Measurements from ENCODE around the gene CHRNA4.

CHRNA4 gene

DNA sequence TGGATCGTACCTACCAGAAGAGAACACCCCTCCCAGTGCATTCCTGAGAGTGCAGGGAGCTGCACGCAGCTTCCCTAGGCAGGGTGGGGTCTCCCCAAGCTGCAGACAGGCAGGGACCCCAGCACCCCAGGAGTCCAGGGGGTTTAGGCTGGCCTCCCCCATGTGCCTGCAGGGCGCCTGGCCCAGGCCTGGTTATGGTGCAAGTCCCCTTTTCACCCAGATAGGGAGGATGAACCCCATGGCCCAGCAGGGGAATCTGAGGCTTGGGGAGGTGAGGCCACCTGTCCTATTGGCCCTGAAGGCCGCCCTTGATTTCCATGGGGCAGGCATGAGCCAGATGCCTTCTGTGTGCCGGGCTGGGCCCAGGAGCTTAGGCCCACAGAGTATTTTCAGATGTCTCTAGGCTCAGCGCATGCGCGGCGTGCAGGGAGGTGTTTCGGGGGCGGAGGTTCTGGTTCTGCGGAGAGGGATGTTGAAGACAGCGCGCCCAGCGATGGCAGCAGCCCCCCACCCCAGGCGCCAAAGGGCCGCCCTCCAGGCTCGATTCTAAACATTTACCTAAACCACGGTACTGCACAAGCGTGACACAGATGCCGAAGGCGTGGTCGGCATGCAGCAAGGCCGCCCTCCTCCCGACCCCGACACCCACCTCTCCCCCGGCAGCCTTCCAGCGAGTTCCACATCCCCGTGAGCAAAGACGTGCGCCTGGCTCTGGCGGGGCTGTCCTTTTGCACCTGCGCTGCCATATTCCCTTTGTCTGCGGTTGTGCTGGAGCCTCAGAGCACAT is 38.8 kb downstream of the CHRNA4 start:
- no peak overlapping the region for H3K9ac ChIP-seq (ENCODE audit: low read depth, low read length)
- H3K4me1 ChIP-seq (ENCODE audit: control insufficient read depth, insufficient read depth, low read length) = no peaks in the 10 kb centered on the region
- no peaks in the 10 kb centered on the region for H3K36me3 ChIP-seq (ENCODE audit: control insufficient read depth, insufficient read depth, low read length)
- H3K27me3 ChIP-seq (ENCODE audit: control insufficient read depth, insufficient read depth, low read length) = no peaks in the 10 kb centered on the region
- H3K4me3 ChIP-seq (ENCODE audit: low read depth, low read length) = no peak overlapping the region
- H3K9me3 ChIP-seq (ENCODE audit: control insufficient read depth, insufficient read depth, low read length) = no peaks in the 10 kb centered on the region

DNA sequence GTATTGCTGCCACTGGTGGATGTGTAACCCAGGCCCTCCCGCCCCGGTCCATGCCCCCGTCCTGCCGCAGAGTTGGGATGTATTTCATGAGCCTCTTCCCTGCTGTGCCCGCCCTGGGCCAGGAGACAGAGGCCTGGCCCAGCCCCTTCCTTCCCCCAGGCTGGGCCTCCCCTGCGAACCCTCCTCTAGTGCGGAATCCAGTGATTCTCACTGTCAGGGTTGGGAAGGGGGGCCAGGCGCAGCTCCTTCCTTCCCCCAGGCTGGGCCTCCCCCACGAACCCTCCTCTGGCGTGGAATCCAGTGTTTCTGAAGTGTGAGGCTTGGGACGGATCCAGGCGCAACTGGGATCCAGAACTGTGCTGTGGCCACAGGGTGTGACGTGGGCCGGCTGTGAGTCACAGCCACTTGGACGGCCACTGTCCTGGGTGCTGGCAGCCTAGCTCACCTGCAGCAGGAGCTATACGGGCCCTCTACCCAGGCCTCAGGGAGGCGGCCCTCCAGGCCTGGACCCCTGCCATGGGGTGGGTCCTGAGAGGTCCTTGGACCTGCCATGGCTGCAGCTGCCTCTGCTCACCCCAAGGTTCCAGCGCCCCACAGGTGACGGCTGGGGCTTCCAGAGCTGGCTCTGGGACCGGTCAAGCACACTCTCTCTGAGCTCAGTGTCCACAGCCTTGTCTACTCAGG is 39.9 kb downstream of the CHRNA4 start:
- Histone ChIP-seq H3K9me3 (ENCODE audit: control insufficient read depth, insufficient read depth, low read length) (no peaks in the 10 kb centered on the region), H3K4me1 (ENCODE audit: control insufficient read depth, insufficient read depth, low read length) (no peaks in the 10 kb centered on the region), H3K36me3 (ENCODE audit: control insufficient read depth, insufficient read depth, low read length) (no peaks in the 10 kb centered on the region), H3K27me3 (ENCODE audit: control insufficient read depth, insufficient read depth, low read length) (no peaks in the 10 kb centered on the region), H3K4me3 (ENCODE audit: low read depth, low read length) (no peak overlapping the region), H3K9ac (ENCODE audit: low read depth, low read length) (no peak overlapping the region)

DNA sequence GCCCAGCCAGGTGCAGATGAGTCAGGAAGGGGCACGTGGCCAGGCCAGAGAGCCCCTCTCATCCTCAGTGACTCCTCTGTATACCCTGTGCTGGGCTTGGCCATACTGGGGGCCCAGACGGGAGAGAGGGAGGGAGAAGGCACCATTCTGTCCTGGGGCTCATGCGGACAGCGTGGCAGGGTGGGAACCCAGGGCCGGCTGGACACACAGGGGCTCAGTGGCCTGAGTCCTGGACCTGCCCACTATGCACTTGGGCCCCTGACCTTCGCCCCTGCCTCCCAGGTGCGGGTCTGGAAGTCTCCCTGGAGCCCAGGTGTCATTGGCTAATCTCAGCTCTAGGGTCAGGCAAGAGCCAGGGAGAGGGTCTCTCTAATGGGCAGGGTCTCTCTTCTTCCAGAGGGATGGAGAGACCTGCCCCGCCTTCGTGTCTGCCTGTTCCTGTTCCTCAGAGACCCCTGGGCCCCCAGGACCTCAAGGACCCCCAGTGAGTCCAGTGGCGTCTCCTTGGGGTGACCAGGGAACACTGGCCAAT is 40.5 kb downstream of the CHRNA4 start:
- Histone ChIP-seq H3K9ac (ENCODE audit: low read depth, low read length) (no peak overlapping the region), H3K27me3 (ENCODE audit: control insufficient read depth, insufficient read depth, low read length) (no peaks in the 10 kb centered on the region), H3K4me1 (ENCODE audit: control insufficient read depth, insufficient read depth, low read length) (no peaks in the 10 kb centered on the region)

DNA sequence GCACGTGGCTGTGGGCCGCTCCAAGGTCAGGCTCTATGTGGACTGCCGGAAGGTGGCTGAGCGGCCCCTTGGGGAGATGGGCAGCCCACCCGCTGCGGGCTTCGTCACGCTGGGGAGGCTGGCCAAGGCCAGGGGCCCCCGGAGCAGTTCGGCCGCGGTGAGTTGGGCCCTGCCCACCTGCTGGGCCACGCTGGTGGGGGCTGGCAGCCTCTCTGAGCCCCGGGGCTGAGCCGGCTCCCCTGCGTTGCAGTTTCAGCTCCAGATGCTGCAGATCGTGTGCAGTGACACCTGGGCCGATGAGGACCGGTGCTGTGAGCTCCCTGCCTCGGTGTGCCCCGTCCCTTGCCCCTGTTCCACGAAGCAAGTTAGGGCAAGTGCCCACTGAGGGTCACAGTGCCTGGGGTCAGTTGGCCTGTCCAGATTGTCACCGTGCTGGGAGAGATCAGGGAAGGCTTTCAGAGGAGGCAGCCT is 41.1 kb downstream of the CHRNA4 start:
- no peaks in the 10 kb centered on the region for H3K4me1 ChIP-seq (ENCODE audit: control insufficient read depth, insufficient read depth, low read length)
- no peaks in the 10 kb centered on the region for H3K9me3 ChIP-seq (ENCODE audit: control insufficient read depth, insufficient read depth, low read length)
- H3K9ac ChIP-seq (ENCODE audit: low read depth, low read length) = no peak overlapping the region
- H3K4me3 ChIP-seq (ENCODE audit: low read depth, low read length) = no peak overlapping the region
- no peaks in the 10 kb centered on the region for H3K27me3 ChIP-seq (ENCODE audit: control insufficient read depth, insufficient read depth, low read length)
- H3K36me3 ChIP-seq (ENCODE audit: control insufficient read depth, insufficient read depth, low read length) = no peaks in the 10 kb centered on the region

More for the DNA sequence above, 40.5 kb downstream of the CHRNA4 start:
- H3K36me3 ChIP-seq (ENCODE audit: control insufficient read depth, insufficient read depth, low read length) = no peaks in the 10 kb centered on the region
- no peaks in the 10 kb centered on the region for H3K9me3 ChIP-seq (ENCODE audit: control insufficient read depth, insufficient read depth, low read length)
- no peak overlapping the region for H3K4me3 ChIP-seq (ENCODE audit: low read depth, low read length)

DNA sequence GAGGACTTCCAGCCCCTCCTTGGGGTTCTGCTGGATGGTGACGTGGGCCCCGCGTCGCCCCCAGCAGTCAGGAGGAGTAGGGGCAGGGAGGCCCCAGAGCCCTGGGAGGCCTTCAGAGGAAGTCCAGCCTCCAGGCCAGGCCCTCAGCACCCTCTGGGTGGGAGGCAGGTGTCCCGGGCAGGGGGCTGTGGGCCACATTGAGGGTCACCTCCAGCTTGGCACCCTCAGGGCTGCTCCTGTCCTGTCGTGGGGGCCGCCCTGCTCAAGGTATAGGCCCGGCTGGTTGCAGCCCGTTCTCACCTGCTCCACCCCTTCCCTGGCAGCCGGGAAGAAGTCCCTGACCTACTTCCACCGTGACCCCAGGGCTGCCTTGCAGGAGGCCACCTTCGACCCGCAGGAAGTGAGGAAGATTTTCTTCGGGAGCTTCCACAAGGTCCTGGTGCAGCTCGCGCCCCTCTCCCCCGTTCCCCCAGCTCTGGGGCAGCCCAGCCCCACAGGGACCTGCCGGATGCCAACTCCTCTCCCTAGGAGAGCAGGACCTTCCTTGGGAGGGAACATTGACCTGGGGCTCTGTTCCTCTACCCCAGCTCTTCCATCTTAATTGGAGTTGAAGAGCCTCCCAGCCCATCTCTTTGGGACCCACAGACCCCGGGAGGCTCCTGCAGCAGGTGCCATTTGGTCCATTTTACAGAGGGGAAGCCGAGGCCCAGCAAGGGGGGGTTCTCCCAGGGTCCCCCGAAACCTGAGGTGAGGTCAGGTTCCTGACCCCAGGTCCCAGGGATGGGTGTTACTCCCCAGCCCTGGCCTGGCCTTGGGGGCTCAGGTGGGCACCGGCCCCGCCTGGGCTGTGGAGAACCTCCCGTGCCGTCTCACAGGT is 41.7 kb downstream of the CHRNA4 start:
- no peaks in the 10 kb centered on the region for H3K9me3 ChIP-seq (ENCODE audit: control insufficient read depth, insufficient read depth, low read length)
- no peak overlapping the region for H3K9ac ChIP-seq (ENCODE audit: low read depth, low read length)
- no peaks in the 10 kb centered on the region for H3K36me3 ChIP-seq (ENCODE audit: control insufficient read depth, insufficient read depth, low read length)
- H3K27me3 ChIP-seq (ENCODE audit: control insufficient read depth, insufficient read depth, low read length) = no peaks in the 10 kb centered on the region
- H3K4me3 ChIP-seq (ENCODE audit: low read depth, low read length) = no peak overlapping the region
- H3K4me1 ChIP-seq (ENCODE audit: control insufficient read depth, insufficient read depth, low read length) = no peaks in the 10 kb centered on the region

DNA sequence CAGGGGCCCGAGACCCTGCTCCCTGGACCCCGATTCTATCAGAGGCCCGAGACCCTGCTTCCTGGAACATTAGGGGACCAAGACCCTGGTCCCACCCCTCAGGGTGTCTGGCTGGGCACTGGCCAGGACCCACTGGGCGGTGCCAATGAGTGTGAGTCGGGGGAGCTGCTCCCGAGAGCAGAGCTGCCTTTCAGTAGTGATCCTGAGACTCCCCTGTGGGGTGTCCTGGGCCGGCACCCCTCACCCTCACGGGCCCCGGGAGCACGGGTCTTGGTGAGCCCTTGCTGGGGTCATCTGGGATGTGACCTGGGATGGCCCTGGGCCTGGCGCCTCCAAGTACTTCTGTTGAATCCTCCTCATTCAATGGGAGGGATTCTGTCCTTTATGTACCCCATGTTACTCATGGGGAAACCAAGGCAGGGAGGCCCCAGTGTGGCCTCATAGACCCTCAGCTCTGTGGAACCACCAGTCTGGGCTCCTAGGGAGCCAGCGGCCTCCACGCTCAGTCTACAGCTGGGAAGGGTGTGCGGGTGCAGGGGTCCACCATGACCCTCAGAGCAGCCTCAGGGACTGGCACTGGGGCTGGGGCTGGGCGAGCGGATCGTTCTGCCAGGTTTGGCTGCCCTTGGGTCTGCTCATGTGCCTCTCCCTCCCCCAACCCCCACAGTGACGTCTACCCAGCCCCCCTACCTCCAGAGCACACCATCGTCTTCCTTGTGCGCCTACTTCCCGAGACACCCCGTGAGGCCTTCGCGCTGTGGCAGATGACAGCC is 42.6 kb downstream of the CHRNA4 start:
- Histone ChIP-seq H3K9me3 (ENCODE audit: control insufficient read depth, insufficient read depth, low read length) (no peaks in the 10 kb centered on the region), H3K36me3 (ENCODE audit: control insufficient read depth, insufficient read depth, low read length) (no peaks in the 10 kb centered on the region), H3K4me3 (ENCODE audit: low read depth, low read length) (no peak overlapping the region), H3K9ac (ENCODE audit: low read depth, low read length) (no peak overlapping the region), H3K4me1 (ENCODE audit: control insufficient read depth, insufficient read depth, low read length) (no peaks in the 10 kb centered on the region), H3K27me3 (ENCODE audit: control insufficient read depth, insufficient read depth, low read length) (no peaks in the 10 kb centered on the region)

DNA sequence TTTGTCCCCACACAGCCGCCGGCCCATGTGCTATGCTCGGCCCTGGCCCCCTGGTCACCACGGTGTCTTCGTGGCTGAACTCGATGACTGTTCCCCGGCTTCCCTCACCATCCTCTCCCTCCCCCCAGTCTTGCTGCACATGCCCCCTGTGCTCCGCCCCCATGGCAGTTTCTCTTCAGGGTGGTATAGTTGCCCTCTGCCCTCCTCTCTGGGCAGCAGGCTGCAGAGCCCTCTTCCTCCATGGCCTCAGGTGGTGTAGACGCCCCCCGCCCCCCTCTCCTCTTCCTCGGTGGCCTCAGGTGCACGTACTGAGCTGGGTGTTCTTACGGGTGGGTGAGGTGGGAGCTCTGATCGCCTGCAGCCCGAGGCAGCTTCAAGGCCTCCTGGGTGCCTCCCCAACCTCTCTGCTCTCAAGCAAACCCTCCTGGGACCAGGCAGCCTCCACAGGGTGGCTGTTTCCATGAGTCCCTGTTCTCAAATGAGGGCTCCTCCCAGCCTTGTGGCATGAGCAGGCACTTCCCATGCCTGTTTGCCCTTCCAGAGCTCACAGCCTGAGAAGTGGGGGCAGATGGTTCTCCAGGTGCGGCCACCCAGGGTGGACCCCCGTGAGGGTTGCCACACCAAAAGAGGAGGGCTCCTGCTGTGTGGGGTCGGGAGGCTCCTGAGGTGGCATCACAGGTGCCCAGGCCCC is 43.4 kb downstream of the CHRNA4 start:
- Histone ChIP-seq H3K4me1 (ENCODE audit: control insufficient read depth, insufficient read depth, low read length) (no peaks in the 10 kb centered on the region), H3K9me3 (ENCODE audit: control insufficient read depth, insufficient read depth, low read length) (no peaks in the 10 kb centered on the region), H3K4me3 (ENCODE audit: low read depth, low read length) (no peak overlapping the region), H3K27me3 (ENCODE audit: control insufficient read depth, insufficient read depth, low read length) (no peaks in the 10 kb centered on the region), H3K36me3 (ENCODE audit: control insufficient read depth, insufficient read depth, low read length) (no peaks in the 10 kb centered on the region), H3K9ac (ENCODE audit: low read depth, low read length) (no peak overlapping the region)

DNA sequence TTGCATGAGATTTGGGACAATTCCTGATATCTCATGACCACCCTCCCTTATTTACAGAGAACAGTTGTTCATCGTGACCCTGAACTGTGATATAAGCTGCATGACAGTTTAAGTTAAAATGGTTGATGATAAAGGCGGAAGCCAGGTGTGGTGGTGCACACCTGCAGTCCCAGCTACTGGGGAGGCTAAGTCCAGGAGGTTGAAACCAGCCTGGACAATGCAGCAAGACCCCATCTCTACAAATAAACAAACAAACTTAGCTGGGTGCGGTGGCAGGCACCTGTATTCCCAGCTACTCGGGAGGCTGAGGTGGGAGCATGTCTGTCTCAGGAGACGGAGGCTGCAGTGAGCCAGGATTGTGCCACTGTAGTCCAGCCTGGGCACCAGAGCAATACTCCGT is 44.1 kb downstream of the CHRNA4 start:
- Histone ChIP-seq H3K9ac (ENCODE audit: low read depth, low read length) (no peak overlapping the region), H3K9me3 (ENCODE audit: control insufficient read depth, insufficient read depth, low read length) (no peaks in the 10 kb centered on the region), H3K36me3 (ENCODE audit: control insufficient read depth, insufficient read depth, low read length) (no peaks in the 10 kb centered on the region), H3K27me3 (ENCODE audit: control insufficient read depth, insufficient read depth, low read length) (no peaks in the 10 kb centered on the region), H3K4me1 (ENCODE audit: control insufficient read depth, insufficient read depth, low read length) (no peaks in the 10 kb centered on the region), H3K4me3 (ENCODE audit: low read depth, low read length) (no peak overlapping the region)

DNA sequence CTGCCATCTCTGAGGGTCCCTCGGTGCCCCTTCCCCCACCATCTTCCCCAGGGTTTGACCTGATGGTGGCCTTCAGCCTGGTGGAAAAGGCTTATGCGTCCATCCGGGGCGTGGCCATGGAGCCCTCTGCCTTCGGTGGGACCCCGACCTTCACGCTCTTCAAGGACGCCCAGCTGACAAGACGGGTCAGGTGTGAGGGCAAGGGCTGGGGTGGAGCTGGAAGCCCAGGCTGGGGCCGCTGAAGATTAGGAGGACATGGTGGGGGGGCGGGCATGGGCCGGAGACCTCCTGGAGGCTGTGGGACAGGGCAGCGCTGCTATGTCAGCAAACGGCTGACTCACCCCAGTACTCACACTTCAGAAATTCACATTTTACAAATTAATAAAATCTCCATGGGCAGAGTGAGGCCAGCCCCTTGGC is 44.6 kb downstream of the CHRNA4 start:
- H3K27me3 ChIP-seq (ENCODE audit: control insufficient read depth, insufficient read depth, low read length) = no peaks in the 10 kb centered on the region
- no peaks in the 10 kb centered on the region for H3K4me1 ChIP-seq (ENCODE audit: control insufficient read depth, insufficient read depth, low read length)

DNA sequence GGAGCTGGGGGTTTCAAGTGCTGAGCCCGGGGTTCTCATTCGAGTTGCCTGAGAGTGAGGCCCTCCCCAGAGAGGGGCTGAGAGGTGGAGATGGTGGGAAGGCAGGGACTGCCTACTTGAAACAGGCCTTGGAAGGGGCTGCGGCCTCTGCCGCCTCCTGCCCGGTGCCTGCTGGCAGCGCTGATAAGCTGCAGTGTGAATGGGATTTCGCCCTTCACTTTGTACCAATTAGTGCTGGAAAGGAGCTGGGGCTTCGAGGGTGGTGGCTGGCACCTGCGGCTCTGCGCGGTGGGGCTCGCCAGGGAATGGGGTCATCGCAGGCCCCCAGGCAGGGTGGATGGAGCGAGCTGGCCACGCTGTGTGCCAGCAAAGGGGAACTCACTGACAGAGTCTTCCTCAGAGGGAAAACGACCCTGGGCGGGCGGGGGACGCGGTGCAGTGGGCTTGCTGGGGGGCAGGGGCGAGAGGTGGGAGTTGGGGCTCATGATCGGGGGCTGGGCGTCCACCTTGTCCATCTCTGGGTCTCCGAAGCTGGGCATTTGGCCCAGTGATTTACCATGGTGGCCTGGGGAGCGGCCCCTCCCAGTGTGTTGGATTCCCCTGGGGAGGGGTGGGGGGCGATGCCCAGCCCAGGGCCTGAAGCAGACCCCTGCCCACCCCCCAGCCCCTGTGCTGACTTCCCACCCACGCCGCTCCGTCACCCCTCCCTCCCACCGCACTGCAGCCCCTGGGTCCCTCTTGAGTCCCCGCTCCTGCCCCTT is 45.2 kb downstream of the CHRNA4 start:
- Histone ChIP-seq H3K9me3 (ENCODE audit: control insufficient read depth, insufficient read depth, low read length) (no peaks in the 10 kb centered on the region), H3K4me3 (ENCODE audit: low read depth, low read length) (no peak overlapping the region), H3K36me3 (ENCODE audit: control insufficient read depth, insufficient read depth, low read length) (no peaks in the 10 kb centered on the region), H3K27me3 (ENCODE audit: control insufficient read depth, insufficient read depth, low read length) (no peaks in the 10 kb centered on the region), H3K4me1 (ENCODE audit: control insufficient read depth, insufficient read depth, low read length) (no peaks in the 10 kb centered on the region), H3K9ac (ENCODE audit: low read depth, low read length) (no peak overlapping the region)

More for the DNA sequence above, 44.6 kb downstream of the CHRNA4 start:
- H3K9me3 ChIP-seq (ENCODE audit: control insufficient read depth, insufficient read depth, low read length) = no peaks in the 10 kb centered on the region
- no peaks in the 10 kb centered on the region for H3K36me3 ChIP-seq (ENCODE audit: control insufficient read depth, insufficient read depth, low read length)
- no peak overlapping the region for H3K4me3 ChIP-seq (ENCODE audit: low read depth, low read length)
- no peak overlapping the region for H3K9ac ChIP-seq (ENCODE audit: low read depth, low read length)
